Frontal cortex (tissue), 4 donors: ENCODE measurements around the gene TNFRSF1A. TPM values are rescaled to one million over a fixed set of nuclear protein-coding genes. Genes with fewer than 3 reads are reported as not detected.
"Not testable (repeated sequence)": the region's sequence is repeated elsewhere in the genome, so short reads cannot be mapped to it uniquely, and the experiment has no call there.

Experiments
- DNase-seq, 2 donors: peaks; one replicate each; pipeline ENCODE4 v3.0.0; 2012; ENCODE audit warnings: low spot score in 2 of 2
- FAIRE-seq: peaks from 2 replicates; lab custom pipeline; 2012; peaks lifted over from hg19 to GRCh38; lab: Jason Lieb, UNC
- total RNA-seq: library from RNA; depleted of rRNA; stranded (reverse); fragments of >200 nt; gene quantifications from one replicate; pipeline ENCODE4 v1.2.3, GENCODE V29; 2014
- donor health status: control.
- donor health status: control.
- donor health status: control.

Gene TNFRSF1A
- total RNA-seq, 1 donor from 2014 or later = 4.5 TPM

DNA sequence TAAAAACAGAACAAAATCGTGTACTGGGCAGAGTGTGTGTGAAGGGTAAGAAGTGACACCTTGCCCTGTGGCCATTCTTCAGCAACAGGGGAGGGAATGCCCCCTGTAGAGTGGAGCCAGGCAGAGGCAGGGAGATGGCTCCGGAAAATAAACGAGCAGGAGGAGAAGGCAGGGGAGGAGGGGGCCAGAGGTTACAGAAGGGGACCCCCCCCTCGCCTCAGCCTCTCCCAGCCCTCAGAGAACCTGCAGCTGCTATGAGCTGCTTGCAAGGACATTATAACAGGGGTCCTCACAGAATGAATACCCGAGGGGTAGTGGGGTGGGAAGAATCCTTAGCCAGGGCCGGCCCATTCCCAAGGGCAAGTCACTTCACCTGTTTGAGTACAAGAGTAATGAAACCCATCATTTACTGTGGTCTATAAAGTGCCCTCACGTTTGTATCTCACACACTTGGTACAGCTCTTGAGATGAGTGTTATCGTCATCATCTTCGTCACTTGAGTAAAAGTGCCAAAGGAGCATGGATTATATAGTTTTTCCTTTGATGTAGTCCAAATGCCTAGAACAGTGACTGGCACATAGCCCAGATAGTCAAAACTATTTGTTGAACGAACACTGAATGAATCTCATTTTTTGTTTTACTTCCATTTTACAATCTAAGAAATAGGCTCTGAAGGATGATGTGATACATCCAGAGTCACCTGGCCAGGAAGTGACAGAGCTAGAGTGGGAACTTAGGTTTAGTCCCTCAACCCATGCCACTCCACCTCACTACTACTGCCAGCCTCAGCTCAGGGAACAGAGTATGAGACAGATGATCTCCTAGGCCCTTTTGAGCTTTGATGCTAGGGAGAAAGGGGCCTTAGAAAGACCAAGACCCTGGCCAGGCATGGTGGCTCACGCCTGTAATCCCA is 19.0 kb upstream of the TNFRSF1A start:
- FAIRE-seq (no peak), DNase-seq (no peak)

DNA sequence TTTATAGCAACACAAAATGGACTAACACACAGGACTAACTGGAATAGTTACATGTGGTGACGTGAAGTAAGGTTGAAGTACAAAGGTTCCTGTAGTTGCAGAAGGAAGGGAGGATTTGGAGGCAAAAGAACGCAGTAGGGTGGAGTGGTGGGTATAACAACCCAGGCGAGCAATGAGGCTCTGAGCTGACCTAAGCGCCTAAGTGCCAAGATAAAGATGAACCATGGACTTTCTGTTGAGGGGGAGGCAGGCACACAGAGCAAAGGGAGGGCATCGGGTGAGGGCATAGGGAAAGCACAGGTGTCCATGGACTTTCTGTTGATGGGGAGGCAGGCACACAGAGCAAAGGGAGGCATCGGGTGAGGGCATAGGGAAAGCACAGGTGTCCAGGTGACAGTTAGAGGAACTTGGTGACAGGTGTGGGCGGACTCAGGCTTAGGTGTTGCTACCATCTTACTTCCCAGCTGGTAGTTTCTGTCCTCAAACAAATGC is 18.2 kb upstream of the TNFRSF1A start:
- FAIRE-seq (no peak), DNase-seq (no peak)

DNA sequence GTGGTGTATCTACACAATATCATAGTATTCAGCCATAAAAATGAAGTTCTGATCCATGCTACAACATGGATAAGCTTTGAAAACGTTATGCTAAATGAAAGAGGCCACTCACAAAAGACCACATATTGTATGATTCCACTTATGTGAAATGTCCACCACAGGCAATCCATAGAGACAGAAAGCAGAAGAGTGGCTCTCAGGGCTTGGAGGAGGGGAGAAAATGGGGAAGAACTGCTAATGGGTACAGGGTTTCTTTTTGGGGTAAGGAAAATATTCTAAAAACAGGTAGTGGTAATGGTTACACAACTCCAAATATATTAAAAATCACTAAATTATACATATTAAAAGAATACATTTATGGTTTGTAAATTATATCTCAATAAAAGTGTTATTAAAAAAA is 17.0 kb upstream of the TNFRSF1A start:
- no peak for DNase-seq
- no peak for FAIRE-seq

DNA sequence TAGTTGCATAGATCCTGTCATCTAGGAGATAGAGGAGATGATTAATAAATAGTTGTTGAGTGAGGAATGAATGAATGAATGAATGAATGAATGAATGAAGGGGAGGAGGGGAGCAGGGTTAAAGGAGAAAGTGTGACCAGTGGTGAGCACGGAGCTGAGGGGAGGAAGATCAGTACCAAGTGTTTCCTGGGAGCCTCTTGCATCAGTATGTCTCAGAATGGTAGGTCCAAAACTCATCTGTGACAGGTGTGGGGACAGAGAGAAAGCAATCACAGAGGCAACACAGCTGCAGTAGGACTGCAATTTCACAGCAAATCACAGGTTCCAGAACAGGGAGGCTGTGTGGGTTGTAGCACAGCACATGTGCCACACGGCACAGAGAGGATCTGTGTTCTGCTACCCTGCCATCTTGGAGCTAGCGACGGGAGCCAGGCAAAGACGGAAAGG is 14.5 kb upstream of the TNFRSF1A start:
- FAIRE-seq (no peak), DNase-seq (no peak)

DNA sequence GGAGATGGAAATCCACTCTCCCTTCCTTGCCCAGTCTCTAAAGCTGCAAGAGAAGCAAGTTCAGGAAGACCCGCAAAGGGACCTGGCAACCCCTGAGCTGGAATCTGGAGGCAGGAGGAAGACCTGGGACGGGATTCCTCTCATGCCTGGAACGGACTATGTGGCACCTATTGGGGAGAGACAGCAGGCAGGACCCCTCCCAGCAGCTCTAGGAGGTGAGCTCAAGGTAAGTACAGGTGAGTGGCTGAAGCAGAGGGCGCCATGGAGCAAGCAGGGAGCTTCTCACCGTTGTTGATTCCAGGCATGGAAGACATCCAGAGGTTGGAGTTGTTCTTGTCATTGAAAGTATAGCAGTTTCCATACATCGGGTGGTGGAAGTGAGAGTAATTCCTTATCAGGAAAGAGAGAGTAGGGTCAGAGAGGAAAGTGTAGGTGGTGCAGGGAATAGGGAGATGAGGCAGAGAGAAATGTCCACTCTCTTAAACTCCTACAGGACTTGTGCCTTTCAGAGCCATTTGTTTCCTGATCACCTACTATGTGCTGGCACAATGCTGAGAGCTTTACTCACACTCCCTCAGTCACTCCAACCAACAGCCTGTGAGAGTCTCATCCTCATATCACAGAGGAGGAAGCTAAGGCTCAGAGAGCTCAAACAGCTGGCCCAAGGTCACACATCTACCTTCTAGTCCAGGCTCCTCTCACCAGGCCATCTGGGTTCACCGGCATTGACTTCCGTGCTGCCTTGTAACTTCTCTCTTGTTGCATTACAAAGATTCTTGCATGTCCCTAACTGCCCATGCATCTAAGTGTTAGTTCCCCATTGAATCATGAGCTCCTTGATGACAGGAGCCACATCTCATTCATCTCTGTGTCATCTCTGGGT is 13.9 kb upstream of the TNFRSF1A start:
- FAIRE-seq (no peak), DNase-seq (no peak)

DNA sequence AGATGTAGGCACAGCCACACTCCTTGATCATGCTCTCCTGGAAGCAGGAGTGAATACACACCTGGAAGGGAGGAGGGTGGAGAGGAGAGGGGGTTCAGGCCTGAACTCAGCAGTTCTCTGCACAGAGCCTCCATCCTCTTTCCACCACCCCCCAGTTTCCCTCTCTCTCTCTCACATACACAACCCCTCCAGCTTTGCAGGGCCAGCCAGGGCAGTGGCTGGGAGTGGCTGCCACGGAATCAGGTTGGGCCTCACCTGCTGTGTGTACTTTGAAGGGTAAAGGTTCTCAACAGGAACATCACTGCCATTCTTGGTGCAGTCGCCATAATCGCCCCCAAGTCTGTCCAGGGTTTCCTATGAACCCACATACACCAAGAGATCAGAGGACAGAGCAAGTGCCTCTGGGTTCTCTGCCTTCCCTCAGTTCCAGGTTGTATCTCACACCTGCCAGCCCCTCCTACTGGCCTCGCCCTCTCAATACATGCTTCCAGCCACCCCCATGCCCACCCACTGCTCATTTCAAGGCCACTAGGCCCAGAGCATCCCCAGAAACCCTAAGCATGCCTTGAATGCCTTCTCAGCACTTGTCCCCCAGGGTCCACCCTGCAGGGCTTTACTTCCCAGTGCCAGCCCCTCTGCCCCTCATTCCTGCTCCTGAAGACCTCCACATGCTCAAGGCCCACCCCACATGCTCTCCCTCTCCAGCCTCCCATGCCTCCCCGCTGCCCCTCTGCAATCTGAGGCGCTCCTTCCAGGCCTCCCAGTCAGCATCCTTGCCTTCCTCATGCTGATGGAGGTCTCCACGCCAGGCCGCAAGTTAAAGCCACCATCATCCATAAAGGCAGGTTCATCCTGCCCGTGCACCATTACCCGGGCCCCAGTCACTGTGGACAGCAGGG is 12.9 kb upstream of the TNFRSF1A start:
- DNase-seq (no peak), FAIRE-seq (no peak)

DNA sequence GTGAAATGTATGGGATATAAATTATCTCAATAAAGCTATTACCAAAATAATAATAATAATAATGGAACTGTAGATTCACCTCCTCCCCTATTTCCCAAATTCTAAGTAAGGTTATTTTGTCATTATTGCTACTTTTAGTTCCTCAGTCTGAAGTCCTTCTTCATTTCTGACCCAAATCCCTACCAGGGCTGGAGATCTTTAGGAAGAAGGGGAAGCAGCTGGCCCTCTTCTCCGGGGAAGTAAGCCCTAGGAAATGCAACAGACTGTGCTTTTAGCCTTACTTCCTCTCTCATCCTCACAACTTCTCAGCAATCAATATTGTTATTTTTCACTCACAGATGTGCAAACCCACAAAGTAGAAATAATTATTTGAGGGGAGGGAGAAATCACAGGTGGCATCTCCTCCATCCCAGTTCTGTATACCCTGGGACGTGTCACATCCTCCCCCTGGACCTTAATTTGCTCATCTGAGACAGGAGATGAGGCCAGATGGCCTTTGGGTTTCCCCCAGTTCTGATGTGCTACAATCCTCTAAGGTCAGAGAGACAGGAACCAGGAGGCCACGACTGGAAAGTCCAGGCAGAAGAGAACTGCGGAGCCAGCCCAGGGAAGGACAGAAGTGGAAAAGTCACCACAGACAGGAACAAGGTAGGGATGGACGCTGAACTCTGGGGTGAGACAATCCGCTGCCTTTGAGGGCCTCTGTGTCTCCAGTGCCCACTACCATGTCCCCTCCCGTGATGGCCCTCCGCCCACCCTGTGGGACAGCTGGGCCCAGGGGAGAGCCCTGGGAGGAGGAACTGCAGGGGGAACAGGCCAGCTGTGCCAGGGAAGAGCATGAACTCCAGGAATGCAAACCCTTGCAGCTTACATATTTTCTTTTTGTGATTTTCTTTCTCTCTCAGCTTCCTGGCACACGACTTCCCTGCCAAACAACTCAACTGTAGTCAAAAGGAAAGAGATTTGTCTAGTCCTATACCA is 10.6 kb upstream of the TNFRSF1A start:
- FAIRE-seq (no peak), DNase-seq (no peak)

DNA sequence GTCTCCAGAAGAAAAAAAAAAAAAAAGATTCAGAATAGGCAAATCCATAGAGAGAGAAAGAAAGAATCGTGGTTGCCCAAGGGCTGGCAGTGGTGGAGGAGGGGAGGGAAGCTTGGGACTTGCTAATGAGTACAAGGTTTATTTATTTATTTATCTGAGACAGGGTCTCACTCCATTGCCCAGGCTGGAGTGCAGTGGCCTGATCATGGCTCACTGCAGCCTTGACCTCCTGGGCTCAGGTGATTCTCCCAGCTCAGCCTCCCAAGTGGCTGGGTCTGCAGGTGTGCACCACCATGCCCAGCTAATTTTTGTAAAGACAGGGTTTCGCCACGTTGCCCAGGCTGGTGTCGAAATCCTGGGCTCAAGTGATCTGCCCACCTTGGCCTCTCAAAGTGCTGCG is 9.7 kb upstream of the TNFRSF1A start:
- FAIRE-seq = no peak
- DNase-seq = no peak

DNA sequence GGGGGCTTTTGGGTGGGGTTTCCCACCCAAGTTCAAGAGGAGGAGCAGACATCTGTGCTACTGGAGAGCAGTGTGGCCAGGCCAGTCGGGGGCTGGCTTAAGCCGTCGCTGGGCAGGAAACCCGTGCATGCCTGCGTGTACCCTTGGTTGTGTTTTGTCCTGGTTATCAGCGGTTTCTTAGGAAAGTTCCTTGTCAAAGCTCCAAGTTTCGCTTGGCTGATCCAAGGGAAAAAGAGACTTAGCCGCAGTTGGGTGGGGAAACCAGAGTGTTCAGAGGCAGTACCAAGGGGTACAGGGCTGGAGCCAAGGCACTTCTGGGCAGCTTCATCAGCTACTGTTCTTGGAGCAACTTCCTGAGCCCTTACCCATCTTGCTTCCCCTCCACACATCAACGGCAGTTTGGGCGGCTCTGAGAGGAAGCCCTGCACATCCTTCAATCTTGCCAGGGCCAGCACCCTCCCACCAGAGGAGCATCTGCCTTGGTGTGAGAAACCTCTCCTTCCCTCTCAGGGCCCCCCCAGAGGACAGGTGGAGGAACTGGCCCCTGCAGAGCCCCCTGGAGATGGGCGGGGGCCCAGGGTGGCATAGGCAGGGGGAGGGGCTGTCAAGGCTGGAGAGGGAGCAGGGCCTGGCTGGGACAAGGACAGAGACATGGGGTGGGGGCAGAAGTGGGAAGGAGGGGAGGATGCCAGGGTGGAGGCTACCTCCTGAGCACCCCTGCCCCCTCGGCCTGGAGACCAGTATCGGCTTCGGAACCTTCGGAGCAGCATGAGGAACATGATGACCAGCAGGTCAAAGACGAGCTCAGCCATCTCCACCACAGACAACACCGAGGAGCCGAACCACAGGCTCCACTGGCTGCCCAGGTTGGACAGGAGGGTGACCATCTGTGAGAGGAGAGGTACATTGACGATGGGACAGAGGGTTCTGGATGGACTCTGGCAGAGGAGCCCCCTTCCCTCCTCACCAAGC is 5.8 kb upstream of the TNFRSF1A start:
- DNase-seq (no peak), FAIRE-seq (no peak)

DNA sequence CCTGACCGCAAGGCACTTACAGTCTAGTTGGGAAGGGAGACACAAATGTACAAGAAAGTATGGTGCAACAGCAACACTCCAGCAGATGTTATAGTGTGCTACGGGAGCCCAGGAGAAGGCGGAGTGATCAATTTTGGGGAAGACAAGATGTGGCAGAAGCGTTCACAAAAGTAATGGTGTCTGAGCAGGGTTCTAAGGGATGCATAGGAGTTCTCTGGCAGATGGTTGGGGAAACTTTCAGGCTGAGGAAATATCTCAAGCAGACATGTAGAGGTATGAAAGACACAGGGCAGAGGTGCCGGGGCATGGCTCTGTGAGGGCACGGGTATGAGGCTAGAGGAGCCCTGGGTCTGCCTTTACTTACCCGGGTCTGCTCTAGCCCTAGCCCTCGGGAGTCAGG is 5.1 kb upstream of the TNFRSF1A start:
- DNase-seq (no peak), FAIRE-seq (no peak)

DNA sequence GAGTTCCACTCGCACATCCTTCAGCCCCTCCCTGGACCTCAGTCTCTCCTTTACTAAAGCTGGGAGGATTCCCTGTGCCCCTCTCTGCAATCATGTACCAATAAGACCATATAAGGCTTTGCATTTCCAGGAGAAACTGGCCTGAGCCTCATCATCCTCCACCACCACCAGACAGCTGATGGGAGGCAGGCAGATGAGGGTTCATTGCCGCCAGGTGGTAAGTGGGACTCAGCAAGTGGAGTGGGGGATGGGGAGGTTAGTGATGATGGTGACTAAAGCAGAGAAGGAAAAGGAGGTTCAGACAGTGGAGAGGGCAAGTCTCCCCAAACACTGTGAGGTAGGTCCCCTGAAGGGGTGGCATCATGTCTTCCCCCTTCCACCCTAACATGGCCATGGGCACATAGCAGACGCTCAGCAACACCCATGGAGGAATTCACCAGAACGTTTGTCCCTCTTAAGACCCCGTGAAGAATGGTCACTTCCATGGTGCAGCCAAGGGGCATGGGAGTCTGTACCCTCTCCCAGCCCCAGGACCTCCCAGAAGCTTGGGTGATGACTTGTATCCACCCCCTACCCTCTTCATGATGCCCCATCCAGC is 4.5 kb upstream of the TNFRSF1A start:
- DNase-seq (no peak), FAIRE-seq (no peak)

DNA sequence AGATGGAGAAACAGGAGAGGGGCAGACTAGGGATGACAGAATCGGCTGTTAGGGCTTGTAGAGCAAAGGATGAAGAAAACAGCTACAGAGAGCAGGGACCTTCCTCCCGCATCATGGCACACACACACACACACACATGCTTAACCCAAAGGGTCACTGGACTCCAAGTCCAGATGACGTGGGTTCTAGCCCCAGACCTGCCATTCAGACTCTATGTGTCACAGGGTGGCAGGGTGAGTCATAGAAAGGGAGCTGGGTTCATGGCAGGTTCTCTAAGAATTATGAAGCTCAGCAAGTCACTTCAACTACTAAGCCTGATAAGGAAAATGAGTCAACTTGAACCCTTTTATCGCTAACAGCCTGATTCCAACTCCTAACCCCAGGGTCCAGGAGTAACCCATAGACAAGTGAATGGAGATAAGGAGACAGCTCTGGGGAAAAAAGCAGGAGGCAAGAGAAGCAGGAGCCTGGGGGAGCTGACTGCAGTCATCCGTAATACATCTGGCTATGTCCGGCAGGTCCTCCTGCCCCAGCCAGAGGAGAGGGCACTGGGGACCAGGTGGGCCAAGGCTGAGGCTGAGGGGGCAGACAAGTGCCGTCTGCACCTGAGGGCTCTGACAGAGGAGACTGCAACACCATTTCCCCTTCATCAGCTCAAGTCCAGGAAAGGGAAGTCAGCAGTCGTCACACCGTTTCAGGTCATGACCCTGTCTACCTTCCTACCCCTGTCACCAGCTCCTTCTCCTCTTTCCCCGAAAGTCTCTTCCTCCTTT is 3.6 kb upstream of the TNFRSF1A start:
- FAIRE-seq (no peak), DNase-seq (no peak)

DNA sequence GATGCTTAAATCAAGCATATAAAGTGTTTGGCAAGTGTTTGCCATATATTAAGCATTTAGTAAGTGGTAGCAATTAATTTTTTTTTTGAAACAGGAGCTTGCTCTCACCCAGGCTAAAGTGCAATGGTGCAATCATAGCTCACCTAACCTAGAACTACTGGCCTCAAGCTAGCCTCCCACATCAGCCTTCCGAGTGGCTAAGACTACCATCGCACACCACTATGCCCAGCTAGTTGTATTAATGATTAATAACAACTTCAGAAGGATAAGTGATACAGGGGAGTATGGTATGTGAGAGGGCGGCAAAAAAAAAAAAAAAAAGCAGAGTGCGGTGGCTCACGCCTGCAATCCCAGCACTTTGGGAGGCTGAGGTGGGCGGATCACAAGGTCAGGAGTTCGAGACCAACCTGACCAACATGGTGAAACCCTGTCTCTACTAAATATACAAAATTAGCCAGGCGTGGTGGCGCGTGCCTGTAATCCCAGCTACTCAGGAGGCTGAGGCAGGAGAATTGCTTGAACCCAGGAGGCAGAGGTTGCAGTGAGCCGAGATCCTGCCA is 2.3 kb upstream of the TNFRSF1A start:
- not testable (repeated sequence) for FAIRE-seq, DNase-seq

DNA sequence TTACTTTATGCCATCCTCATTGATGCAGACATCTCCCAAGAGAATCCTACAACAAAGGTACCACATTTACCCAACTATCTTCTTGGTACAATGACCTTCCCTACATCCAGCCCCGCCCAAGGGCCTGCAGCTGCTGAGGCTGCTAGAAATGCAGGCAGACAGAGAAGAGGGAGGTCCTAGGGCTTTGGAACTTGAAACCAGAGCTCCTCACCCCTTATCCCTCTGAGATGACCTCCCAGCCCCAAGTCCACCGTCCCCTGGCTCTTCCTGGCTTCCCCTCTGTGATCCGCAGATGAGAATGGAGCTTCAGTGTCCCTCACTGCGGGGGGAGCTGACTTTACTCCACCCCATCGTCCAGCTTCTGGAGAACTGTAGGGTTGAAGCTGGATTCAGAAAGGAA is 1.6 kb upstream of the TNFRSF1A start:
- no peak for DNase-seq
- no peak for FAIRE-seq

DNA sequence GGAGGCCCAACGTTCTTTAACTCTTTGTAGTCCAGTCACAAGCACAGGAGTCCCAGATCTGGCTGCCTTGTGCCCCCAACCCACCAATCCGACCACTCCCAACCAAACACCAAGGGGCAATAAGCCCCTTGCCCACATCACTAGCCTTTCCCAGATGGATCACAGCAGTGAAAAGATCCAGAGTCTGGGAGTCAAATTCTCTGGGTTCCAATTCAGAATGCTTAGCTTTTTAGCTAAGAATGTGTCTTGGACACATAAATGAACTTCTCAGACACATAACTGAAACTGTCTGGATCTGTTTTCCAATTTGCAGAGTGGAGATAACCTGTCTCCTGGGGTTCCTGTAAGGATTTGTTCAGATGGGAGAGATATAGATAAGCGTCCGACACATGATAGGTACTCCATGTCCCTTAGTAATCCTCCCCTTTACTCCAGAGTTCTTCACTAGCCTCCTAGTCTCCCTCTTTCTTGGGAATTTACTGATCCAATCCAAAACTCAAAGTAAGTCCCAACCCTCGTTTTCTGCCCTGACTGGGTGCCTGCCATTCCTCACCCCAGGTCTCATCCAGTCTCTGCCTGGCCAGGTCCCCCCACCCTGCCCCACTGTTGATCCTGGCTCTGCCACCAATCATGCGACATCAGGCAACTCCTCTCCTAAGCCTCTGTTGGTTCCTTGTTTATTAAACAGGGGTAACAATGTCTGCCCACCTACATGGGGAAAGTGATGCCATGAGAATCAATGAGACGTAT is 439 bp upstream of the TNFRSF1A start:
- DNase-seq (no peak), FAIRE-seq (no peak)
